SK-N-SH (cell line): ENCODE data around the gene NSRP1. TPM values are rescaled to one million over a fixed set of nuclear protein-coding genes. Genes with fewer than 3 reads are reported as not detected.
"Not testable (repeated sequence)": the region's sequence is repeated elsewhere in the genome, so short reads cannot be mapped to it uniquely, and the experiment has no call there.

Experiments used
- CTCF ChIA-PET: fragments of 300-600, 350-600 bp; formaldehyde crosslinking; extraction: SDS; loops from one replicate; lab custom pipeline; 2021; lab: Yijun Ruan, JAX
- POLR2A ChIA-PET: fragments of 350-600 bp; sonication (Branson Sonifier 250); formaldehyde crosslinking; extraction: SDS; loops from one replicate; lab custom pipeline; 2020; ENCODE audit warnings: antibody characterized with exemption, inconsistent platforms; lab: Yijun Ruan, JAX
- DNase-seq: peaks from one replicate; pipeline ENCODE4 v3.0.0; 2012
- H2AFZ ChIP-seq: fragments of 200-600 bp; sonication (generic); 2 replicates; pipeline ENCODE4 v1.8.1; 2016; ENCODE audit warnings: antibody characterized with exemption, mild to moderate bottlenecking, low read depth
- H3F3A ChIP-seq: fragments of 200-600 bp; sonication (generic); replicated peaks from 2 replicates; pipeline ENCODE3; 2016; ENCODE audit warnings: antibody characterized with exemption, mild to moderate bottlenecking; ENCODE audit not compliant: insufficient read depth
- H3K27ac ChIP-seq, 2 experiments: fragments of 200-500 bp in 1 of 2; fragments of 200-600 bp in 1 of 2; sonication (Bioruptor generic) in 1 of 2; sonication (generic), shearing (Covaris generic) in 1 of 2; 2 replicates each; pipeline versions ENCODE4 v1.5.1 to v1.6.1; 2014 to 2016; ENCODE audit warnings: low read depth in 2 of 2, inconsistent platforms in 1 of 2, low read length in 1 of 2, mild to moderate bottlenecking in 1 of 2, mixed read lengths in 1 of 2
- H3K27me3 ChIP-seq: fragments of 200-600 bp; sonication (generic), shearing (Covaris generic); 2 replicates; pipeline ENCODE4 v1.6.1; 2016; ENCODE audit warnings: mixed run types; ENCODE audit not compliant: insufficient read depth
- H3K36me3 ChIP-seq, 2 experiments: fragments of 200-500 bp in 1 of 2; fragments of 200-600 bp in 1 of 2; sonication (Bioruptor generic) in 1 of 2; sonication (generic) in 1 of 2; replicated peaks in 1 of 2; 2 replicates each; pipeline versions ENCODE3 to v1.5.1; 2014 to 2016; ENCODE audit warnings: low read length in 1 of 2, mild to moderate bottlenecking in 1 of 2; ENCODE audit not compliant: insufficient read depth in 2 of 2, control insufficient read depth in 1 of 2
- H3K4me1 ChIP-seq, 2 experiments: fragments of 200-500 bp in 1 of 2; fragments of 200-600 bp in 1 of 2; sonication (Bioruptor generic) in 1 of 2; sonication (generic), shearing (Covaris generic) in 1 of 2; 2 replicates each; pipeline versions ENCODE4 v1.5.1 to v1.6.1; 2014 to 2016; ENCODE audit warnings: low read depth in 1 of 2, low read length in 1 of 2, mixed run types in 1 of 2; ENCODE audit not compliant: insufficient read depth in 2 of 2, control insufficient read depth in 1 of 2
- H3K4me2 ChIP-seq: fragments of 200-600 bp; sonication (generic), shearing (Covaris generic); 2 replicates; pipeline ENCODE4 v1.6.1; 2017; ENCODE audit warnings: mixed run types
- H3K4me3 ChIP-seq, 2 experiments: fragments of 200-500 bp in 1 of 2; fragments of 200-600 bp in 1 of 2; sonication (Bioruptor generic) in 1 of 2; sonication (generic), shearing (Covaris generic) in 1 of 2; 2 replicates each; pipeline versions ENCODE4 v1.5.1 to v1.8.1; 2014 to 2016; ENCODE audit warnings: low read depth in 2 of 2, inconsistent platforms in 1 of 2, low read length in 1 of 2, mild to moderate bottlenecking in 1 of 2, mixed read lengths in 1 of 2, moderate library complexity in 1 of 2
- H3K79me2 ChIP-seq: fragments of 200-600 bp; sonication (generic); 2 replicates; pipeline ENCODE4 v1.8.1; 2017; ENCODE audit warnings: mild to moderate bottlenecking; ENCODE audit not compliant: insufficient read depth
- H3K9ac ChIP-seq: fragments of 200-600 bp; sonication (generic); 2 replicates; pipeline ENCODE4 v1.6.1; 2017; ENCODE audit warnings: mixed run types
- H3K9me2 ChIP-seq: fragments of 200-600 bp; sonication (generic); 2 replicates; pipeline ENCODE4 v1.6.1; 2017; ENCODE audit warnings: mixed run types
- H3K9me3 ChIP-seq: fragments of 200-600 bp; sonication (generic); 2 replicates; pipeline ENCODE4 v1.6.1; 2017; ENCODE audit warnings: mixed run types, mild to moderate bottlenecking, moderate library complexity
- H4K20me1 ChIP-seq: fragments of 200-600 bp; sonication (generic); 2 replicates; pipeline ENCODE4 v1.6.1; 2017; ENCODE audit warnings: mild to moderate bottlenecking, mixed run types; ENCODE audit not compliant: insufficient read depth
- CHD2 ChIP-seq: fragments of 150-350 bp; IDR thresholded peaks from 2 replicates; pipeline ENCODE4 v1.6.1; 2018; ENCODE audit warnings: low read length; ENCODE audit not compliant: partially characterized antibody
- ELF1 ChIP-seq: IDR thresholded peaks from 2 replicates; pipeline ENCODE4 v1.4.0; 2012
- FOSL2 ChIP-seq: IDR thresholded peaks from 2 replicates; pipeline ENCODE4 v1.4.0; 2012; ENCODE audit warnings: low read depth, mild to moderate bottlenecking, moderate library complexity, borderline replicate concordance
- FOXJ3 ChIP-seq: sonication (generic); formaldehyde crosslinking; IDR thresholded peaks from 2 replicates; pipeline ENCODE4 v1.5.1; 2020; ENCODE audit warnings: mild to moderate bottlenecking, missing genetic modification reagents
- GABPA ChIP-seq: IDR thresholded peaks from 2 replicates; pipeline ENCODE4 v1.4.0; 2012; ENCODE audit warnings: low read depth, mild to moderate bottlenecking
- GATA2 ChIP-seq: sonication (generic); formaldehyde crosslinking; IDR thresholded peaks from 2 replicates; pipeline ENCODE4 v1.5.0; 2020; ENCODE audit warnings: mild to moderate bottlenecking, missing genetic modification reagents
- MEF2A ChIP-seq: IDR thresholded peaks from 2 replicates; pipeline ENCODE4 v1.4.0; 2012; ENCODE audit warnings: low read depth, borderline replicate concordance
- NFIC ChIP-seq: IDR thresholded peaks from 2 replicates; pipeline ENCODE4 v1.4.0; 2012; ENCODE audit warnings: borderline replicate concordance
- NRF1 ChIP-seq: IDR thresholded peaks from 2 replicates; pipeline ENCODE4 v1.6.1; 2012; ENCODE audit warnings: low read depth, mild to moderate bottlenecking, low read length
- PBX3 ChIP-seq: IDR thresholded peaks from 2 replicates; pipeline ENCODE4; 2012
- POLR2AphosphoS5 ChIP-seq: IDR thresholded peaks from 2 replicates; pipeline ENCODE4 v1.6.1; 2012; ENCODE audit warnings: low read depth, low read length
- RAD21 ChIP-seq: IDR thresholded peaks from 2 replicates; pipeline ENCODE4 v1.6.1; 2012; ENCODE audit warnings: mild to moderate bottlenecking, low read length
- REST ChIP-seq: IDR thresholded peaks from 2 replicates; pipeline ENCODE4 v1.6.1; 2012; ENCODE audit warnings: mild to moderate bottlenecking, low read depth, low read length, moderate library complexity
- RFX5 ChIP-seq: IDR thresholded peaks from 2 replicates; pipeline ENCODE4 v1.6.1; 2012; ENCODE audit warnings: mild to moderate bottlenecking, improper control_type of control experiment, low read length
- SIN3A ChIP-seq: IDR thresholded peaks from 2 replicates; pipeline ENCODE4 v1.6.1; 2012; ENCODE audit warnings: low read depth, mild to moderate bottlenecking, low read length, moderate library complexity, borderline replicate concordance
- TAF1 ChIP-seq: IDR thresholded peaks from 2 replicates; pipeline ENCODE4 v1.6.1; 2012; ENCODE audit warnings: low read depth, mild to moderate bottlenecking, low read length, moderate library complexity, borderline replicate concordance
- USF2 ChIP-seq: fragments of 150-350 bp; IDR thresholded peaks from 2 replicates; pipeline ENCODE4 v1.6.1; 2017; ENCODE audit warnings: antibody characterized with exemption, low read length, low read depth, borderline replicate concordance
- WGBS: methylation state at CpG from one replicate; pipeline ENCODE4 v1.1.6; 2017; ENCODE audit warnings: low lambda C conversion rate; 5-methylcytosine and 5-hydroxymethylcytosine counted together
- polyA plus RNA-seq, 3 experiments: library from polyadenylated mRNA; depleted of rRNA; stranded (reverse); fragments of >200 nt; gene quantifications; 2 replicates each; pipeline ENCODE4 v1.2.3, GENCODE V29; 2012

NSRP1 gene
- polyA plus RNA-seq, 1 of the 3 experiments (the other 2 are of a cell fraction): 10.8 TPM

- CTCF ChIA-PET: interaction anchor here (2.3 kb wide), 1 partner anchor 96 kb away, joined by 8 read pairs; no protein-coding TSS in a partner anchor
Measured at GRCh38 chr17:30200656-30201055, 84.0 kb downstream of the NSRP1 start.

GRCh38 chr17:30203471-30203981 lies 86.9 kb downstream of the NSRP1 start:
- Histone ChIP-seq H3K79me2 (no peaks in the 10 kb centered on the region), H3K9ac (no peak overlapping the region), H3K4me2 (no peak overlapping the region), H3F3A (no peaks in the 10 kb centered on the region), H3K27ac (no peak overlapping the region), H3K27me3 (no peaks in the 10 kb centered on the region), H3K4me1 (peaks cover 0 to 4% of the 10 kb centered on the region in 2 experiments; a peak in 1 of 4 replicates), H4K20me1 (no peaks in the 10 kb centered on the region), H3K9me2 (no peaks in the 10 kb centered on the region), H3K36me3 (no peaks in the 10 kb centered on the region), H2AFZ (no peak overlapping the region)
- peak; percentile 1 for DNase-seq
- 93% methylated on average over 6 of the region's 6 CpGs for WGBS
- CTCF ChIA-PET: interaction anchor here (1.0 to 4.5 kb wide), 5 partner anchors 22 to 98 kb away, joined by 3 to 13 read pairs (median 3); no protein-coding TSS in a partner anchor
- no peak for TF ChIP-seq NFIC
- no peak for TF ChIP-seq FOSL2
- TF ChIP-seq RAD21: no peak
- TF ChIP-seq RFX5: no peak
- no peak for TF ChIP-seq ELF1
- TF ChIP-seq TAF1: no peak
- no peak for TF ChIP-seq GABPA
- TF ChIP-seq, all 33 proteins: peak for 0
- no peak overlapping the region for H3K4me3 ChIP-seq
- no peaks in the 10 kb centered on the region for H3K9me3 ChIP-seq
- POLR2A ChIA-PET: no interaction called here

More at GRCh38 chr17:30200656-30201055, 84.0 kb downstream of the NSRP1 start:
- H3K9ac ChIP-seq, H3K4me1 ChIP-seq, H2AFZ ChIP-seq, H3K9me2 ChIP-seq, H3K36me3 ChIP-seq, POLR2A ChIA-PET, H4K20me1 ChIP-seq, H3K4me2 ChIP-seq, H3K27me3 ChIP-seq, H3F3A ChIP-seq, H3K79me2 ChIP-seq, H3K4me3 ChIP-seq, H3K27ac ChIP-seq, H3K9me3 ChIP-seq, DNase-seq: not testable (repeated sequence)
- WGBS: 87% methylated on average over 7 of the region's 9 CpGs

GRCh38 chr17:30207655-30208054 lies 91.0 kb downstream of the NSRP1 start:
- H3K9me2 ChIP-seq: no peaks in the 10 kb centered on the region
- no peak overlapping the region for H3K9ac ChIP-seq
- no peaks in the 10 kb centered on the region for H3F3A ChIP-seq
- H3K36me3 ChIP-seq: no peaks in the 10 kb centered on the region
- H3K4me3 ChIP-seq: no peak overlapping the region
- H3K4me1 ChIP-seq: no peaks in the 10 kb centered on the region
- no peaks in the 10 kb centered on the region for H3K27me3 ChIP-seq
- POLR2A ChIA-PET: no interaction called here
- H3K4me2 ChIP-seq: no peak overlapping the region
- no peak for TF ChIP-seq FOXJ3
- no peak for TF ChIP-seq NFIC
- no peak for TF ChIP-seq NRF1
- no peak for TF ChIP-seq GATA2 (CRISPR knock-in tag)
- TF ChIP-seq MEF2A: no peak
- TF ChIP-seq POLR2AphosphoS5: no peak
- TF ChIP-seq RAD21: no peak
- no peak for TF ChIP-seq SIN3A
- no peak for TF ChIP-seq REST
- TF ChIP-seq USF2: no peak
- TF ChIP-seq PBX3: no peak
- TF ChIP-seq GABPA: no peak
- no peak for TF ChIP-seq CHD2
- no peak overlapping the region for H3K27ac ChIP-seq
- H3K9me3 ChIP-seq: no peaks in the 10 kb centered on the region
- H4K20me1 ChIP-seq: no peaks in the 10 kb centered on the region
- H3K79me2 ChIP-seq: no peaks in the 10 kb centered on the region
- WGBS: 78% methylated on average over 9 of the region's 9 CpGs
- H2AFZ ChIP-seq: no peak overlapping the region
- DNase-seq: peak; percentile 2
- CTCF ChIA-PET: no interaction called here
